Skin epidermis (tissue), 12 donors: ENCODE results near the gene CNNM4.
A peak's percentile ranks its signal among the peaks of the same experiment; 100 is the strongest.
"Not testable (repeated sequence)": the region's sequence is repeated elsewhere in the genome, so short reads cannot be mapped to it uniquely, and the experiment has no call there.

Experiments
- H3K27ac ChIP-seq, 21 experiments: fragments of 200-600 bp; sonication (generic) in 11 of 21; one replicate each; pipeline ENCODE4 v1.5.0; 2020; ENCODE audit warnings: mild to moderate bottlenecking in 3 of 21, inconsistent platforms in 2 of 21, moderate library complexity in 2 of 21
- H3K4me3 ChIP-seq, 7 experiments: fragments of 200-600 bp; sonication (generic) in 2 of 7; one replicate each; pipeline ENCODE4 v1.5.0; 2020; ENCODE audit warnings: inconsistent platforms in 2 of 7, mild to moderate bottlenecking in 2 of 7, moderate library complexity in 1 of 7

The CNNM4 gene

GRCh38 chr2:96783388-96783787, 22.7 kb downstream of the CNNM4 start:
- Histone ChIP-seq H3K27ac (no peak overlapping the region), H3K4me3 (no peak overlapping the region)

- no peak overlapping the region for H3K27ac ChIP-seq
- no peak overlapping the region for H3K4me3 ChIP-seq
Observed at GRCh38 chr2:96787411-96787810, 26.7 kb downstream of the CNNM4 start.

DNA sequence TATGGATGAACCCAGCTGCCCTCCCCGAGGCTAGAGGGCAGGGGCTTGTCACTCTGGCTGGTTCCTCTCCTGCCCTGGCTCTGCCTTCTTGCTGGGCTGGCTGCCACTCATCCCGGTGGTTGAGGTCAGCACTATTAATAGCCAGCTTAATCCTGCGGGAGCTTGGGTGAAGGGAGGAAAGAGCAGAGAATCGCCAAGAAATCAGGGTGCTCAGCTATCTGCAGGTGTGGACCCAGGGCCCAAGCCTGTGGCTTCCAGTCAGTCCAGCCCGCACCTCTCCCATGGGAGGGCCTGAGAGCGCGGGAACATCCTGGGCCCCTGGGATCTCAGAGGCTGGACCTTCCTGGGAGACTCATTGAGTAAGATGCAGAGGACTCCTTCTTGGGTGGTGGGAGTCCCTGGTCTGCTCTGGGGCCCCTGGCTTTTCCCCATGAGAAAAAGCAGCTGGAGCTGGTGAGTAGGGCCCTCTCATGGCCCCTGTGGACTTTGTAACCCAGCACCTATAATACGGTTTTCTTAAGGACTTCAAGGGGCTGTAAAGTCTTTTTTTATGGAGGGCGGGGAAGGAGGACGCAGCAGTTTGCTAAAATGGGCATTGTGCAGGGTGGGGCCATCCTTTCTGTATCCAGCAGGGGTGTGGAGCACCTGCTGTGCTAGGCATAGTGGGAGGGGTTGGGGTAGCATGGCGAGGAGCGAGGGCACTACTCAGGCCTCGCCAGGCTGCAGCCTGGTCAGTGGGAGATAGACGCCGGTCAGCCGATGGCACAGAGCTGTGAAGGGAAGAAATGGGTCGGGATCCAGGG, 27.9 kb downstream of the CNNM4 start:
- Histone ChIP-seq H3K4me3 (no peak overlapping the region), H3K27ac (peak overlapping the region in 1 of 21 experiments; percentile 7)

- no peak overlapping the region for H3K27ac ChIP-seq
- H3K4me3 ChIP-seq: no peak overlapping the region
Observed at GRCh38 chr2:96789245-96789617, 28.5 kb downstream of the CNNM4 start.

DNA sequence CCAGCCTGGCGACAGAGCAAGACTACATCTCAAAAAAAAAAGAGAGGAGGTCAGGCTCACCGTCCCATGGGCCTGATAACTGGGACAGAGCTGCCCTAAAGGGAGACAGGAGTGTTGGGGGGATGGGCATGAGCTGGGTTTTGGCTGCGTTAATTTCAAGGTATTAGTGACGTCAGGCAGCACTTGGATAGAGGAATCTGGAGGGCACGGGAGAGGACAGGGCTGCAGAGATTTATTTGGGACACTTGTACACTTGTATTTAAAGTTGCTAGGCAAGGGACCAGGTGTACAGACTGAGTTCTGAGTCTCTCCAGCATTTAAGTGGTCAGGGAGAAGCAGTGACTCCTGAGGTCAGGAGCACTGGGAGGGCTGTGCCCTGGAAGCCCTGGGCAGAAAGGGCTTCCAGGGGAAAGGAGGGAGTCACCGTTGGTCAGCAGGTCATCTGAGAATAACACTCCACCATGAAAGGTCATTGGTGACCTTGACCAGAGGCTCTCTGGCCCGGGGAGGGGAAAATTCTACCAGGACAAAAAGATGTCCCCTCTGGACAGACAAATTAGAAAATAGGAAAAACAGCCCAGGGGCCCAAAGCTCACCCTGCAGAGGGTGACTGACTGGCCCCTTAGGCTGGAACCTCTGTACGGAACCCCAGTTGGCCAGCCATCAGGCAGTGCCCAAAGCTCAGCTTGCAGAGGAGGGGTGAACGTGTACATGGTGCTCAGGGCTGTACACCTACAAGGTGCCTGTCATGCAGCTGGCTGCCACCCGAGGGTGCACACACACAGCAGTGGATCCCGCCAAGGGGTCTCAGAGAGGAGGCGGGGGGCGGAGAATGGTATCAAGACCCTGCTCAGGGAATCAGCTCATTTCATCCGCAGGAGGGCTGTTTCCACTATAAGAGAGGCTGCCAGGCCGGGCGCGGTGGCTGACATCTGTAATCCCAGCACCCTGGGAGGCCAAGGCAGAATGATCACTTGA, 32.4 kb downstream of the CNNM4 start:
- Histone ChIP-seq H3K27ac (no peak overlapping the region), H3K4me3 (no peak overlapping the region)

DNA sequence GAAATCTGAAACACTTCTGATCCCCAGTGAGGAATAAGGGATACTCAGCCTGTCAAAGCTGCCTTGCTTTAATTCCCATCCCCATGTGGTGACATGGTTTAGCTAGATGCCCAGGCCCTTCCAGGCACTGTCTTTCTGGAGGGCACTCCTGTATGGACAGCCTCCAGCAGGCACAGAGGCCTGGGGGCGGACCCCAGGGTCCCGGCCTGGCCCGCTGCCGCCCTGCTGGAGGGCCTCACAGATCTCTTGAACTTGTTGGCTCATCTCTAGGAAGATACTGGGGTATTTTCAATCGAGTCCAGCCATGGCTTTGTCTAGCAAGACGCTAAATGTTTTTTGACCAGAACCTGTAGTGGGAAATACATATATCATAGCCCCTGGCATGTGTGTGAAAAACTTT, 34.4 kb downstream of the CNNM4 start:
- H3K27ac ChIP-seq: no peak overlapping the region
- no peak overlapping the region for H3K4me3 ChIP-seq

GRCh38 chr2:96796497-96796896, 35.8 kb downstream of the CNNM4 start:
- not testable (repeated sequence) for H3K27ac ChIP-seq, H3K4me3 ChIP-seq

- H3K27ac ChIP-seq: no peak overlapping the region
- no peak overlapping the region for H3K4me3 ChIP-seq
Observed at GRCh38 chr2:96797066-96797625, 36.4 kb downstream of the CNNM4 start.

- Histone ChIP-seq H3K4me3 (no peak overlapping the region), H3K27ac (no peak overlapping the region)
Observed at GRCh38 chr2:96798733-96799622, 38.3 kb downstream of the CNNM4 start.

GRCh38 chr2:96799623-96799935, 38.9 kb downstream of the CNNM4 start:
- Histone ChIP-seq H3K27ac (no peak overlapping the region), H3K4me3 (no peak overlapping the region)

DNA sequence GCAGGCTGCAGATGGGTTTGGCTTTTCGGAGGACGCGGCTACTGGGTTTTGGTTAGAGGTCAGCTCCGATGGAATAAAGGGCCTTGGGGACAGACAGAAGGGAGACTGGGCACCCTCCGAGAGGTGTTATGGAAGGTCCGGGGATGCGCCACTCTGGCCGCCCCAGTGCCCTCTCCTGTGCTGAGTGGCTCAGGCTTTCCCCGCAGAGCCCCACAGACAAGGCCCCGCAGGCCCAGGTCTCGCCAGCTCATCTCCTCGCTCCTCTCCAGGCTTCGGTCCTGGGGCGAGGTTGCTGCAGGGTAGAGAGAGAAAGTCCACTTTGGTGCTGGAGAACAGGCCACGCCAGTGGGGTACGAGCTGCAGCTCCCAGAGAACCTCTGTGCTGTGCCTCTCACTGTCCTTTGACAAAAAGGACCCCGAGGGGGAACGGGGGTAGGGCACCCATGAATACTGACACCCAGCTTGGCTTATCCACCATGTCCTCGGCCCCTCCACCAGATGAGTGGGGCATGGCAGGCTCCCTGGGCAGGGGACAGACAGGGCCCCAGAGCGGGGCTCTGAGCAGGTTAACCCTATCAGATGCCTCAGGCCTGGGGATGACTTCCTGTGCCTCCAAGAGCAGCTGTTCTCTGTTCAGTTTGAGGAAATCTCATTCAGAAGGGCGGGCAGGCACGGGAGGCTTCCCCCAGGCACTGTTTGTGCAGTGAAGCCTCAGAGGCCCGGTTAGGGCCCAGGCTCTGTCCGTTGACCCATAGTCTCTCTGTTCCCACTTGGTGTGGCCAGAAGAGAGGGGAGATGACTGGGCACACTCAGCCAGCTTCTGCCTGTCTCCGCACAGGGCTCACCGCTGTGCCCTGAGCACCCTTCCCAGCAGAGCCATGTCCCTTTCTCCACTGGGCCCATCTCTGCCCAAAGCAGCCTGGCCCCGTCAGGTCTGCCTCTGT, 39.6 kb downstream of the CNNM4 start:
- Histone ChIP-seq H3K4me3 (no peak overlapping the region), H3K27ac (no peak overlapping the region)

DNA sequence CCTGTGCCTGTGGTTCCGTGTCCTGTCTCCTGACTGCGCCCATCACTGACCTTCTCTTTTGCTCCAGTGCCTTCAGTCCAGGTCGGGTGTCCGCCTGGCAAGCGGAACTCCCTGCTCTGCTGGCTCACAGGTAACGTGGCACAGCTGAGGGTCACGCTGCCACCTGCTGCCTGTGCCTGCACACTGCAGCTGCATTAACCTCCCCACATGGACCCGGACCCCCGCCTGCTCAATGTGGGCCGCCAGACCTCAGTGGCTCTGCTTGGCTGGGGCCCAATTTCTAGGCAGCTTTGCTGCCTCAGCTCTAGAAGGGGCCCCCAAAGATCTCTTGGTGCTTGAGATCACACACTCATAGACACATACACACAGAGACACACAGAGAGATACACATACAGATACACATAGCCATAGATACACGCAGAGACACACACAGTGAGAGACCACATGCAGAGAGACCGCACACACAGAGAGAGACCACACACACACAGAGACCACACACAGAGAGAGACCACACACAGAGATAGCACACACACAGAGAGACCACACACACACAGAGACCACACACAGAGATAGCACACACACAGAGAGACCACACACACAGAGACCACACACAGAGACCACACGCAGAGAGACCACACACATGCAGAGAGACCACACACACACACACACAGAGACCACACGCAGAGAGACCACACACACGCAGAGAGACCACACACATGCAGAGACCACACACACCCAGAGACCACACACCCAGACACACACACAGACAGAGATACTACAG, 40.5 kb downstream of the CNNM4 start:
- peak overlapping the region in 2 of 21 experiments; percentile 25 to 77 for H3K27ac ChIP-seq

DNA sequence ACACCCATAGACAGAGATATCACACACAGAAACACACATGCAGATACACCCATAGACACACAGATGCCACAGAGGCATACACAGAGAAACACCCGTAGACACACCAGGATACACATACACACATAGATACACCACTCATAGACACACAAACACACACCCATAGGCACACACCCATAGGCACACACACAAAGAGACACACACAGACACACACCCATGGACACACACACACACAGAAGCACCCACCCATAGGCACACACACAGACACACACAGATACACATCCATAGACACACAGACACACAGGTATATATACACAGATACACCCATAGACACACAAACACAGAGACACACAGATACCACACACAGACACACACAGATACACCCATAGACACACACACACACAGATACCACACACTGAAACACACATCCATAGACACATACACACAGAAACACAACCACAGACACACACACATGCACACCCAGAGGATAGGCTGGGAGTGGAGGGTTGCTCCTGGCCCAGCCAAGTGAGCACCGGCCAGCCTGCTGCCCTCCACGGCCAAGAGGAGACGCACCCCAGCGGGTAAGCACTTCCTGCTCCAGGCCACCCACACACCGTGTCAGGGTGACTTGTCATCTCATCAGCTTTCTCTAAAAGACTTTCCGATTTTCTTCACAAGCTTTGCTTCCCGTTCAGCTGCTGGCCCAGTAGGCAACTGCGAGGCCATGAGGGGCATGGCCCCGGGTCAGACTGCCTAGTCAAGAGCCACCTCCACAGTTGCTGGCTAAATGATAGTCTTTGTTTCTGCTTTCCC, 41.3 kb downstream of the CNNM4 start:
- Histone ChIP-seq H3K4me3 (no peak overlapping the region), H3K27ac (peak overlapping the region in 3 of 21 experiments; percentile 27 to 77 (median 36))

More for the DNA sequence above, 40.5 kb downstream of the CNNM4 start:
- no peak overlapping the region for H3K4me3 ChIP-seq

GRCh38 chr2:96802721-96803120, 42.0 kb downstream of the CNNM4 start:
- H3K27ac ChIP-seq: peak overlapping the region in 3 of 21 experiments; percentile 27 to 77 (median 36)
- H3K4me3 ChIP-seq: no peak overlapping the region

- Histone ChIP-seq H3K4me3 (no peak overlapping the region), H3K27ac (no peak overlapping the region)
Observed at GRCh38 chr2:96804986-96805385, 44.3 kb downstream of the CNNM4 start.

DNA sequence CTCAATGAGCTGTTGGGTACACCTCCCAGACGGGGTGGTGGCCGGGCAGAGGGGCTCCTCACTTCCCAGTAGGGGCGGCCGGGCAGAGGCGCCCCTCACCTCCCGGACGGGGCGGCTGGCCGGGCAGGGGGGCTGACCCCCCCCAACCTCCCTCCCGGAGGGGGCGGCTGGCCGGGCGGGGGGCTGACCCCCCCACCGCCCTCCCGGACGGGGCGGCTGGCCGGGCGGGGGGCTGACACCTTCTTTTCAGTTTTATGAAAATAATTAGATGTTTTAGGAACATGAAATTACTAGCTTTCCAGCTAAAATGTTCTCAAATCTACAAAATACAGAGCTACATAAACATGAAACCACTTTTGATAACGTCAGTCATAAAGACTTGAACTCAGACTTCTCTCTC, 45.2 kb downstream of the CNNM4 start:
- peak overlapping the region in 6 of 21 experiments; percentile 50 to 83 (median 74) for H3K27ac ChIP-seq
- not testable (repeated sequence) for H3K4me3 ChIP-seq
